B cell (primary cell): ENCODE results near the gene NCBP3.

Source experiments
- EZH2 ChIP-seq: IDR thresholded peaks from 2 replicates; pipeline ENCODE4 v1.6.1; 2012; ENCODE audit warnings: borderline replicate concordance, low read depth, mild to moderate bottlenecking, moderate library complexity, low read length; ENCODE audit not compliant: insufficient read depth, poor library complexity, severe bottlenecking
- TF ChIP-seq, protein P1 (sequence below): fragments of 200-600 bp; IDR thresholded peaks from one replicate; pipeline ENCODE4 v1.8.0; 2022; ENCODE audit warnings: antibody characterized with exemption, mild to moderate bottlenecking

- TF ChIP-seq, protein P1, sequence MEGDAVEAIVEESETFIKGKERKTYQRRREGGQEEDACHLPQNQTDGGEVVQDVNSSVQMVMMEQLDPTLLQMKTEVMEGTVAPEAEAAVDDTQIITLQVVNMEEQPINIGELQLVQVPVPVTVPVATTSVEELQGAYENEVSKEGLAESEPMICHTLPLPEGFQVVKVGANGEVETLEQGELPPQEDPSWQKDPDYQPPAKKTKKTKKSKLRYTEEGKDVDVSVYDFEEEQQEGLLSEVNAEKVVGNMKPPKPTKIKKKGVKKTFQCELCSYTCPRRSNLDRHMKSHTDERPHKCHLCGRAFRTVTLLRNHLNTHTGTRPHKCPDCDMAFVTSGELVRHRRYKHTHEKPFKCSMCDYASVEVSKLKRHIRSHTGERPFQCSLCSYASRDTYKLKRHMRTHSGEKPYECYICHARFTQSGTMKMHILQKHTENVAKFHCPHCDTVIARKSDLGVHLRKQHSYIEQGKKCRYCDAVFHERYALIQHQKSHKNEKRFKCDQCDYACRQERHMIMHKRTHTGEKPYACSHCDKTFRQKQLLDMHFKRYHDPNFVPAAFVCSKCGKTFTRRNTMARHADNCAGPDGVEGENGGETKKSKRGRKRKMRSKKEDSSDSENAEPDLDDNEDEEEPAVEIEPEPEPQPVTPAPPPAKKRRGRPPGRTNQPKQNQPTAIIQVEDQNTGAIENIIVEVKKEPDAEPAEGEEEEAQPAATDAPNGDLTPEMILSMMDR, result no peak
- TF ChIP-seq EZH2, result no peak
Observed at GRCh38 chr17:3866276-3866675, 20.2 kb upstream of the NCBP3 start.
